ENCODE measurements around the gene PTRHD1.

GRCh38 chr2:24761866-24762265 lies 31.3 kb downstream of the PTRHD1 start:
- no peak for TF ChIP-seq CTCF (IDR thresholded peaks at IDR 0.05)
- TF ChIP-seq POLR2A (IDR thresholded peaks at IDR 0.05), result no peak
